ENCODE data around the gene TRAPPC5.

The TRAPPC5 gene

GRCh38 chr19:7678971-7679751 is 1.5 kb upstream of the TRAPPC5 start:
- Mint-ChIP-seq H3K27ac (peak overlapping the region; percentile 1 to 50), H3K9me3 (no peaks in the 10 kb centered on the region), H3K4me3 (peak overlapping the region; percentile 46 to 99), H3K4me1 (peaks cover 76% of the 10 kb centered on the region), H3K27me3 (peaks cover 45% of the 10 kb centered on the region)
- peak; percentile 66 to 74 for DNase-seq
- ATAC-seq = peak; percentile 75

- Mint-ChIP-seq H3K27ac (peak overlapping the region in 1 of 2 donors; percentile 86), H3K4me3 (peak overlapping the region; percentile 49 to 99), H3K27me3 (peaks cover 36% of the 10 kb centered on the region), H3K4me1 (peaks cover 69% of the 10 kb centered on the region), H3K9me3 (no peaks in the 10 kb centered on the region)
- ATAC-seq (no peak), DNase-seq (peak in 1 of 2 donors; percentile 34)
These were observed 645 bp upstream of the TRAPPC5 start for GRCh38 chr19:7679771-7680605.

- peak; percentile 70 for ATAC-seq
- H3K27me3 Mint-ChIP-seq = peaks cover 21% of the 10 kb centered on the region
- peaks cover 71% of the 10 kb centered on the region for H3K4me1 Mint-ChIP-seq
These were observed 924 bp downstream of the TRAPPC5 start for GRCh38 chr19:7681340-7682174.

GRCh38 chr19:7682175-7682855 is 1.7 kb downstream of the TRAPPC5 start:
- ATAC-seq (no peak), DNase-seq (no peak)
- Mint-ChIP-seq H3K4me1 (peaks cover 63% of the 10 kb centered on the region), H3K9me3 (no peaks in the 10 kb centered on the region), H3K4me3 (peak overlapping the region; percentile 95 to 99), H3K27ac (peak overlapping the region in 1 of 2 donors; percentile 85), H3K27me3 (peaks cover 13% of the 10 kb centered on the region)

More at GRCh38 chr19:7681340-7682174, 924 bp downstream of the TRAPPC5 start:
- peak; percentile 87 to 89 for DNase-seq
- no peaks in the 10 kb centered on the region for H3K9me3 Mint-ChIP-seq
- peak overlapping the region; percentile 95 to 99 for H3K4me3 Mint-ChIP-seq
- peak overlapping the region; percentile 97 to 99 for H3K27ac Mint-ChIP-seq

GRCh38 chr19:7685546-7686445 is 5.2 kb downstream of the TRAPPC5 start:
- Mint-ChIP-seq H3K4me3 (no peak overlapping the region), H3K9me3 (no peaks in the 10 kb centered on the region), H3K4me1 (peaks cover 32% of the 10 kb centered on the region), H3K27ac (peak overlapping the region in 1 of 2 donors; percentile 27), H3K27me3 (no peaks in the 10 kb centered on the region)
- ATAC-seq = no peak
- no peak for DNase-seq

GRCh38 chr19:7687177-7687576 is 6.5 kb downstream of the TRAPPC5 start:
- Mint-ChIP-seq H3K27ac (no peak overlapping the region), H3K27me3 (no peaks in the 10 kb centered on the region), H3K4me1 (peaks cover 21% of the 10 kb centered on the region), H3K4me3 (no peak overlapping the region), H3K9me3 (no peaks in the 10 kb centered on the region)
- DNase-seq = no peak
- ATAC-seq = no peak

- Mint-ChIP-seq H3K27me3 (no peaks in the 10 kb centered on the region), H3K4me3 (no peak overlapping the region), H3K9me3 (no peaks in the 10 kb centered on the region), H3K27ac (no peak overlapping the region), H3K4me1 (peaks cover 12% of the 10 kb centered on the region)
- ATAC-seq (no peak), DNase-seq (no peak)
These were observed 8.5 kb downstream of the TRAPPC5 start for GRCh38 chr19:7689165-7689564.

GRCh38 chr19:7690779-7691258 is 10.2 kb downstream of the TRAPPC5 start:
- no peaks in the 10 kb centered on the region for H3K27me3 Mint-ChIP-seq
- H3K27ac Mint-ChIP-seq = no peak overlapping the region
- H3K4me3 Mint-ChIP-seq = no peak overlapping the region
- peaks cover 5% of the 10 kb centered on the region for H3K4me1 Mint-ChIP-seq
- peak; percentile 56 to 69 for DNase-seq
- peak; percentile 66 for ATAC-seq
- no peaks in the 10 kb centered on the region for H3K9me3 Mint-ChIP-seq

- DNase-seq (peak; percentile 60 to 71), ATAC-seq (peak; percentile 76)
- Mint-ChIP-seq H3K4me1 (no peaks in the 10 kb centered on the region), H3K27ac (no peak overlapping the region), H3K9me3 (no peaks in the 10 kb centered on the region), H3K27me3 (peaks cover 2% of the 10 kb centered on the region), H3K4me3 (no peak overlapping the region)
These were observed 10.9 kb downstream of the TRAPPC5 start for GRCh38 chr19:7691497-7691896.

- Mint-ChIP-seq H3K27me3 (peaks cover 7% of the 10 kb centered on the region), H3K4me1 (peaks cover 5% of the 10 kb centered on the region), H3K27ac (no peak overlapping the region), H3K9me3 (no peaks in the 10 kb centered on the region), H3K4me3 (no peak overlapping the region)
- ATAC-seq (peak; percentile 62), DNase-seq (peak in 1 of 2 donors; percentile 55)
These were observed 11.9 kb downstream of the TRAPPC5 start for GRCh38 chr19:7692417-7693088.

- Mint-ChIP-seq H3K9me3 (no peaks in the 10 kb centered on the region), H3K27me3 (peaks cover 17% of the 10 kb centered on the region), H3K27ac (no peak overlapping the region), H3K4me3 (no peak overlapping the region), H3K4me1 (peaks cover 22% of the 10 kb centered on the region)
- no peak for ATAC-seq
- DNase-seq = no peak
These were observed 13.9 kb downstream of the TRAPPC5 start for GRCh38 chr19:7694499-7694898.

GRCh38 chr19:7697721-7698287 is 17.2 kb downstream of the TRAPPC5 start:
- Mint-ChIP-seq H3K4me3 (peak overlapping the region in 1 of 2 donors; percentile 73), H3K9me3 (no peaks in the 10 kb centered on the region), H3K4me1 (peaks cover 46% of the 10 kb centered on the region), H3K27me3 (peaks cover 17% of the 10 kb centered on the region), H3K27ac (no peak overlapping the region)
- ATAC-seq (no peak), DNase-seq (no peak)

GRCh38 chr19:7698583-7698982 is 17.9 kb downstream of the TRAPPC5 start:
- H3K4me1 Mint-ChIP-seq = peaks cover 54% of the 10 kb centered on the region
- H3K4me3 Mint-ChIP-seq = peak overlapping the region; percentile 64 to 73
- H3K27ac Mint-ChIP-seq = peak overlapping the region in 1 of 2 donors; percentile 79

More at GRCh38 chr19:7698583-7698982, 17.9 kb downstream of the TRAPPC5 start:
- DNase-seq = no peak
- peaks cover 21% of the 10 kb centered on the region for H3K27me3 Mint-ChIP-seq
- ATAC-seq = no peak
- no peaks in the 10 kb centered on the region for H3K9me3 Mint-ChIP-seq

Measured in stimulated activated naive CD8-positive, alpha-beta T cell treated with anti-CD3 and anti-CD28 coated beads, Interleukin-15, amount 100 ng/mL, for 72 hours (primary cell).